Lower lobe of right lung (tissue), 2 donors: ENCODE results near the gene CLDN7. TPM values are rescaled to one million over a fixed set of nuclear protein-coding genes. Genes with fewer than 3 reads are reported as not detected.

Source experiments
- ATAC-seq, 2 donors: fragments of 200-7000 bp; cut with Tn5 transposase; one replicate each; pipeline ENCODE4 v1.9.1; 2020 to 2022; ENCODE audit warnings: mild to moderate bottlenecking in 2 of 2, moderate library complexity in 2 of 2
- DNase-seq: peaks from one replicate; pipeline ENCODE4 v3.0.0-alpha.2; 2020
- H3K27ac ChIP-seq: fragments of 200-600 bp; one replicate; pipeline ENCODE4 v1.8.0; 2022
- H3K27me3 ChIP-seq: fragments of 200-600 bp; one replicate; pipeline ENCODE4 v1.8.0; 2022; ENCODE audit warnings: low read depth
- H3K36me3 ChIP-seq: fragments of 200-600 bp; one replicate; pipeline ENCODE4 v1.8.0; 2022; ENCODE audit warnings: mild to moderate bottlenecking
- H3K4me1 ChIP-seq: fragments of 200-600 bp; one replicate; pipeline ENCODE4 v1.8.0; 2022
- H3K4me3 ChIP-seq: fragments of 200-600 bp; one replicate; pipeline ENCODE4 v1.8.0; 2022; ENCODE audit warnings: mild to moderate bottlenecking
- H3K9me3 ChIP-seq: fragments of 200-600 bp; one replicate; pipeline ENCODE4 v1.8.0; 2022
- intact Hi-C: fragments of 100-400 bp; cut with DNase I; formaldehyde crosslinking; loops from one replicate; pipeline ENCODE4 v1.11.0; 2022
- total RNA-seq: library from RNA; stranded (reverse); fragmentation: NEBNext Ultra II Directional; extraction: Animal tissue kit (Norgen Biotek cat#: 25700); gene quantifications from one replicate; pipeline ENCODE4 v1.2.1, GENCODE V29; 2021
- TF ChIP-seq, protein P1 (sequence below): fragments of 200-600 bp; IDR thresholded peaks from one replicate; pipeline ENCODE4 v1.8.0; 2022; ENCODE audit warnings: antibody characterized with exemption, mild to moderate bottlenecking
- donor health status: DM: no; HTN: yes; CAD: no; lungs with severe emphysema.

The CLDN7 gene
- total RNA-seq, 1 donor from 2014 or later = 98.7 TPM

GRCh38 chr17:7295230-7296180 lies 33.2 kb upstream of the CLDN7 start:
- Histone ChIP-seq H3K9me3 (no peaks in the 10 kb centered on the region), H3K27ac (no peak overlapping the region), H3K4me1 (peaks cover 29% of the 10 kb centered on the region), H3K36me3 (no peaks in the 10 kb centered on the region), H3K4me3 (peak overlapping the region; percentile 47), H3K27me3 (peaks cover 49% of the 10 kb centered on the region)
- ATAC-seq = no peak
- no peak for DNase-seq
- TF ChIP-seq, protein P1, sequence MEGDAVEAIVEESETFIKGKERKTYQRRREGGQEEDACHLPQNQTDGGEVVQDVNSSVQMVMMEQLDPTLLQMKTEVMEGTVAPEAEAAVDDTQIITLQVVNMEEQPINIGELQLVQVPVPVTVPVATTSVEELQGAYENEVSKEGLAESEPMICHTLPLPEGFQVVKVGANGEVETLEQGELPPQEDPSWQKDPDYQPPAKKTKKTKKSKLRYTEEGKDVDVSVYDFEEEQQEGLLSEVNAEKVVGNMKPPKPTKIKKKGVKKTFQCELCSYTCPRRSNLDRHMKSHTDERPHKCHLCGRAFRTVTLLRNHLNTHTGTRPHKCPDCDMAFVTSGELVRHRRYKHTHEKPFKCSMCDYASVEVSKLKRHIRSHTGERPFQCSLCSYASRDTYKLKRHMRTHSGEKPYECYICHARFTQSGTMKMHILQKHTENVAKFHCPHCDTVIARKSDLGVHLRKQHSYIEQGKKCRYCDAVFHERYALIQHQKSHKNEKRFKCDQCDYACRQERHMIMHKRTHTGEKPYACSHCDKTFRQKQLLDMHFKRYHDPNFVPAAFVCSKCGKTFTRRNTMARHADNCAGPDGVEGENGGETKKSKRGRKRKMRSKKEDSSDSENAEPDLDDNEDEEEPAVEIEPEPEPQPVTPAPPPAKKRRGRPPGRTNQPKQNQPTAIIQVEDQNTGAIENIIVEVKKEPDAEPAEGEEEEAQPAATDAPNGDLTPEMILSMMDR = no peak
- intact Hi-C loops = no loop called here

- peak within 1 kb of the TSS; percentile 47 for H3K4me3 ChIP-seq
- no peaks in the 10 kb centered on the region for H3K36me3 ChIP-seq
- intact Hi-C loops = no loop called here
- TF ChIP-seq, protein P1 = no peak
- peaks cover 29% of the 10 kb centered on the region for H3K4me1 ChIP-seq
- ATAC-seq (peak; percentile 61 to 70), DNase-seq (peak; percentile 69)
- peaks cover 49% of the 10 kb centered on the region for H3K27me3 ChIP-seq
- no peaks in the 10 kb centered on the region for H3K9me3 ChIP-seq
- H3K27ac ChIP-seq = no peak within 1 kb of the TSS
Observed at GRCh38 chr17:7294614-7295153, 32.4 kb upstream of the CLDN7 start, which contains the start of gene YBX2. Gene YBX2, minus strand, starts transcription at chr17:7294639. Its CDS starts 139 bp downstream, at chr17:7294500.

GRCh38 chr17:7293816-7294613 lies 31.7 kb upstream of the CLDN7 start:
- no peaks in the 10 kb centered on the region for H3K36me3 ChIP-seq
- peak overlapping the region; percentile 47 for H3K4me3 ChIP-seq
- H3K27me3 ChIP-seq = peaks cover 49% of the 10 kb centered on the region
- no peak for ATAC-seq
- H3K4me1 ChIP-seq = peaks cover 29% of the 10 kb centered on the region
- peak; percentile 67 for DNase-seq
- no peak overlapping the region for H3K27ac ChIP-seq
- TF ChIP-seq, protein P1 = no peak
- no peaks in the 10 kb centered on the region for H3K9me3 ChIP-seq
- intact Hi-C loops = no loop called here

DNA sequence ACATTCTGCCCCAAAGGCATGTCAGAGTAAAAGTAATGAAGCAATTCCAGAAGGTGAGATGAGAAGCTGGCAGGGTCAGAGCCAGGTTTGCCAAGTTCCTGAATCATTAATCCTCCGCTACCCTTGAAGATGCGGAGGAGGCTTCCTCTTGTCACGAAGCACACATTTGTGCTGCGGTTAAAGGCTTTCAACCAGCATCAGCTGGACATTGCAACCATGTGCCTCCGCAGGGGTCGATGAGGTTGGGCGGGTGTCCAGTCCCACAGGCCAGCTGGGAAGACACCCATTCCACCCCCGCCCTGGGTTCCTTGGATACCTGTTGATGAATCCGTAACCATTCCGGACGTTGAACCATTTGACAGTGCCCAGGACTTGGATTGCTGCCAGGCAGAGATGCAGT lies 30.9 kb upstream of the CLDN7 start:
- TF ChIP-seq, protein P1 = no peak
- Histone ChIP-seq H3K36me3 (no peaks in the 10 kb centered on the region), H3K4me3 (no peak overlapping the region), H3K4me1 (peaks cover 29% of the 10 kb centered on the region), H3K9me3 (no peaks in the 10 kb centered on the region), H3K27ac (no peak overlapping the region), H3K27me3 (peaks cover 52% of the 10 kb centered on the region)
- DNase-seq = peak; percentile 38
- intact Hi-C loops = no loop called here
- no peak for ATAC-seq

DNA sequence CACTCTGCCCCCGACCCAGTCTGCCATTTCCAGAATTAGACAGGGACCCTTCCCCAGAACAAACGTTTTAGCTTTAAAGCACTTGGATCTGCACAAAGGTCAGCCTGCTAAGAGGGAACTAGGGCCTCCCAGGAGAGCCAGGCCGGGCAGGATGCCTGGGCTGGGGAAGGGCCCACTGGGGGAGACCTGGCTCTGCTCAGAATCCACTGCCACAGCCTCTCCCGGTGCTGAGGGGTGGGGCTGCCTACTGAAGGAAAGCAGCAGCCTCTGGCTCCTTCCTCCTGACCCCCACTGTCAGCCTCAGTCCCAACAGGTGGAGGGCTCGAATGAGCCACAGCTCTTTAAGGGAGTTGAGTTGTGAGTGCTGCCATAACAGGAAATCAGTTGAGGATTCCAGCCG lies 30.5 kb upstream of the CLDN7 start:
- intact Hi-C loops = no loop called here
- Histone ChIP-seq H3K9me3 (no peaks in the 10 kb centered on the region), H3K4me1 (peaks cover 29% of the 10 kb centered on the region), H3K27ac (no peak overlapping the region), H3K4me3 (no peak overlapping the region), H3K36me3 (no peaks in the 10 kb centered on the region), H3K27me3 (peaks cover 52% of the 10 kb centered on the region)
- DNase-seq (no peak), ATAC-seq (no peak)
- TF ChIP-seq, protein P1 = no peak
